A673 (cell line): ENCODE measurements around the gene PLPP1.

Source experiments
- EZH2 ChIP-seq: fragments of 200-600 bp; sonication (generic); IDR thresholded peaks from 2 replicates; pipeline ENCODE4 v1.6.1; 2017; ENCODE audit warnings: borderline replicate concordance, low read depth, mild to moderate bottlenecking, mixed read lengths, antibody characterized with exemption, low read length; ENCODE audit not compliant: poor library complexity, severe bottlenecking
- TF ChIP-seq, protein P1 (sequence below): fragments of 300-800, 200-600 bp; sonication (generic); conservative IDR thresholded peaks from 2 replicates; pipeline ENCODE4 v1.5.1; 2017; ENCODE audit warnings: low read depth, mild to moderate bottlenecking, antibody characterized with exemption, low read length, moderate library complexity, mixed read lengths

DNA sequence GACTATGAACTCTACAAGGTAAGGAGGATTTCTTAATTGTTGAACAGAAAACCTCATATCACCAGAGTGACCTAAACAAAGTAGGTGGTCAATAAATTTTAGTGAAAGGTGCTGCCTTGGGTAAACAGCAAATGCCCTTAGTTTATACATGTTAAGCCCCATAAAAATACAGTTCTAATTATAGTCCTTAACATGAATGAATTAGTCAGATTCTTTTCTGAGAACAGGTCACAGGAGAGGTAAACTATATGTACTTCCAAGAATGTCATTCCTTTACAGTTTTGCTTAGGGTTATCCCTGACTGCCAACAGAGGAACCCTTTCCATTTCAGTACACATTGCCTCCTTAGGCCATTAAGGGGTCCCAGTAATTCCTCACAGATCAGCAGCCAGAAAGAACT is 64.9 kb downstream of the PLPP1 start:
- TF ChIP-seq EZH2, result no peak
- TF ChIP-seq, protein P1, sequence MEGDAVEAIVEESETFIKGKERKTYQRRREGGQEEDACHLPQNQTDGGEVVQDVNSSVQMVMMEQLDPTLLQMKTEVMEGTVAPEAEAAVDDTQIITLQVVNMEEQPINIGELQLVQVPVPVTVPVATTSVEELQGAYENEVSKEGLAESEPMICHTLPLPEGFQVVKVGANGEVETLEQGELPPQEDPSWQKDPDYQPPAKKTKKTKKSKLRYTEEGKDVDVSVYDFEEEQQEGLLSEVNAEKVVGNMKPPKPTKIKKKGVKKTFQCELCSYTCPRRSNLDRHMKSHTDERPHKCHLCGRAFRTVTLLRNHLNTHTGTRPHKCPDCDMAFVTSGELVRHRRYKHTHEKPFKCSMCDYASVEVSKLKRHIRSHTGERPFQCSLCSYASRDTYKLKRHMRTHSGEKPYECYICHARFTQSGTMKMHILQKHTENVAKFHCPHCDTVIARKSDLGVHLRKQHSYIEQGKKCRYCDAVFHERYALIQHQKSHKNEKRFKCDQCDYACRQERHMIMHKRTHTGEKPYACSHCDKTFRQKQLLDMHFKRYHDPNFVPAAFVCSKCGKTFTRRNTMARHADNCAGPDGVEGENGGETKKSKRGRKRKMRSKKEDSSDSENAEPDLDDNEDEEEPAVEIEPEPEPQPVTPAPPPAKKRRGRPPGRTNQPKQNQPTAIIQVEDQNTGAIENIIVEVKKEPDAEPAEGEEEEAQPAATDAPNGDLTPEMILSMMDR, result no peak
